Activated naive CD4-positive, alpha-beta T cell treated with anti-CD3 and anti-CD28 coated beads, Interleukin-2, amount 10 ng/mL, durations not matched to agents 7 days and 5 days (primary cell): ENCODE results near the gene USP13.

Experiments used
- CTCF ChIA-PET: fragments of 350-600 bp; sonication (Branson Sonifier 250); formaldehyde crosslinking; loops from one replicate; lab custom pipeline; 2021; ENCODE audit warnings: antibody characterized with exemption; lab: Charles Lee
- DNase-seq: peaks from one replicate; pipeline ENCODE4 v3.0.0-alpha.2; 2020
- H3K27ac Mint-ChIP-seq: one replicate; pipeline ENCODE4 v1.8.0; 2021; ENCODE audit warnings: mild to moderate bottlenecking, moderate library complexity, mixed read lengths
- H3K27me3 Mint-ChIP-seq: one replicate; pipeline ENCODE4 v1.8.0; 2021; ENCODE audit warnings: mild to moderate bottlenecking, mixed read lengths
- H3K36me3 Mint-ChIP-seq: one replicate; pipeline ENCODE4 v1.8.0; 2021; ENCODE audit warnings: mixed read lengths
- H3K4me1 Mint-ChIP-seq: one replicate; pipeline ENCODE4 v1.8.0; 2021; ENCODE audit warnings: mixed read lengths
- H3K4me3 Mint-ChIP-seq: one replicate; pipeline ENCODE4 v1.8.0; 2021; ENCODE audit warnings: mild to moderate bottlenecking, moderate library complexity, mixed read lengths
- H3K9me3 Mint-ChIP-seq: one replicate; pipeline ENCODE4 v1.8.0; 2021; ENCODE audit warnings: mixed read lengths

Gene USP13

GRCh38 chr3:179697736-179698332 is 45.0 kb downstream of the USP13 start:
- no peaks in the 10 kb centered on the region for H3K9me3 Mint-ChIP-seq
- H3K36me3 Mint-ChIP-seq = peaks cover 3% of the 10 kb centered on the region
- H3K27ac Mint-ChIP-seq = no peak overlapping the region
- H3K4me1 Mint-ChIP-seq = no peaks in the 10 kb centered on the region
- DNase-seq = no peak
- H3K27me3 Mint-ChIP-seq = no peaks in the 10 kb centered on the region
- no peak overlapping the region for H3K4me3 Mint-ChIP-seq
- CTCF ChIA-PET = no interaction called here

- Mint-ChIP-seq H3K4me1 (no peaks in the 10 kb centered on the region), H3K27ac (no peak overlapping the region), H3K27me3 (no peaks in the 10 kb centered on the region), H3K36me3 (peaks cover 1% of the 10 kb centered on the region), H3K4me3 (no peak overlapping the region), H3K9me3 (no peaks in the 10 kb centered on the region)
- CTCF ChIA-PET = no interaction called here
- no peak for DNase-seq
These were observed 47.9 kb downstream of the USP13 start for GRCh38 chr3:179700716-179701115.

- no peaks in the 10 kb centered on the region for H3K27me3 Mint-ChIP-seq
- DNase-seq = no peak
- CTCF ChIA-PET = no interaction called here
- no peak overlapping the region for H3K4me3 Mint-ChIP-seq
- no peaks in the 10 kb centered on the region for H3K4me1 Mint-ChIP-seq
- no peaks in the 10 kb centered on the region for H3K9me3 Mint-ChIP-seq
- peaks cover 1% of the 10 kb centered on the region for H3K36me3 Mint-ChIP-seq
- H3K27ac Mint-ChIP-seq = no peak overlapping the region
These were observed 48.5 kb downstream of the USP13 start for GRCh38 chr3:179701176-179701827.

DNA sequence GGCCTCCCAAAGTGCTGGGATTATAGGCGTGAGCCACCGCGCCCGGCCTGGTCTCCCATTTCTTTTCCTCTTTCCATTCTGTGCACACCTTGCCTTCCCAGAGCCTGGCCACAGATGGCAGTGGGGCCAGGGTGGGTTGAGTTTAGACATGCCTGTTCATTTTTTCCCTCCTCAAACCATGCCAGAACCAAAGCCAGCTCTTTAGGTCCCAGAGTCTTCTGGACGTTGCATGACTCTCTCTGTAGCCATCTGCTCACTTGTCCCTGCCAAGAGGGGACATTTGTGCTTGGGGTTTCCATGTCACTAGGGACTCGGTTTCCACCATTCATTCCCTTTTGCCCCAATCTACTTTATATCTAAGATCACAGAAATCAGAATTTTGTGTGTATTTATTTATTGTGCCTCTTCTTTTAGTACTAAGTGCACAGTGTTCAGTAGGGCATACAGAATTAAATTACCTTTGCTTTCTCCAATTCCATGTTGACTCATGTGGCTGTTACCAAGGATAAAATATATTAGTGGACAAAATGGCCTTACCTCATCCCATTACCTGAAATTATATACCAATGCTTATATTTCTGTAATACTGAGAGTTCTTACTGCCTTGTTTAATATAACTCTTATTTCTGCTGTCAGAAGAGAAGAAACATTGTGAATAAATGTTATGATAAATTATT is 49.6 kb downstream of the USP13 start:
- peaks cover 2% of the 10 kb centered on the region for H3K36me3 Mint-ChIP-seq
- H3K27me3 Mint-ChIP-seq = no peaks in the 10 kb centered on the region
- CTCF ChIA-PET = no interaction called here
- H3K4me1 Mint-ChIP-seq = no peaks in the 10 kb centered on the region
- H3K27ac Mint-ChIP-seq = no peak overlapping the region
- no peaks in the 10 kb centered on the region for H3K9me3 Mint-ChIP-seq
- no peak for DNase-seq
- no peak overlapping the region for H3K4me3 Mint-ChIP-seq

DNA sequence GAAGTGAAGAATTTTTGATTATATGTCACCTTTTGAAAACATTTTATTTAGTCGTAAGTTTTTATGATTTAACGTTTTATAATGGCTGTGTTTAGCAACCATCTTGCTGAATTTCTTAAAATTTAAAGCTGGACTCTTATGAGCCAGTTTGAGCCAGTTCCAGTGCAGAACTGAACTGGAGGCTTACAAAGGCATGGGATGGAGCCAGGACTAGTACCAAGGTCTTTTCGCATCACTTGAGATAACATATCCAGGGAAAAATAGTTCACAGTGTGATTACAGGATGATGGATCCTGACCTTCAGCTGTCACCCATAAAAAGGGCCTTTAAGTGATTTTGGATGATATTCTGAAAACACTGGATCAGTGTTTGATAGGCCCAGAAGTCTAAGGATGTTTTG is 51.0 kb downstream of the USP13 start:
- Mint-ChIP-seq H3K27ac (no peak overlapping the region), H3K4me3 (no peak overlapping the region), H3K36me3 (peaks cover 6% of the 10 kb centered on the region), H3K9me3 (no peaks in the 10 kb centered on the region), H3K27me3 (no peaks in the 10 kb centered on the region), H3K4me1 (no peaks in the 10 kb centered on the region)
- CTCF ChIA-PET = no interaction called here
- DNase-seq = no peak

GRCh38 chr3:179706233-179706632 is 53.4 kb downstream of the USP13 start:
- no peak for DNase-seq
- Mint-ChIP-seq H3K27me3 (no peaks in the 10 kb centered on the region), H3K9me3 (no peaks in the 10 kb centered on the region), H3K4me1 (no peaks in the 10 kb centered on the region), H3K36me3 (peaks cover 7% of the 10 kb centered on the region), H3K27ac (no peak overlapping the region), H3K4me3 (no peak overlapping the region)
- CTCF ChIA-PET = no interaction called here

GRCh38 chr3:179710079-179710478 is 57.2 kb downstream of the USP13 start:
- no peak overlapping the region for H3K27ac Mint-ChIP-seq
- H3K4me1 Mint-ChIP-seq = no peaks in the 10 kb centered on the region
- no peak overlapping the region for H3K4me3 Mint-ChIP-seq
- no peaks in the 10 kb centered on the region for H3K9me3 Mint-ChIP-seq
- H3K36me3 Mint-ChIP-seq = peaks cover 6% of the 10 kb centered on the region
- DNase-seq = no peak
- CTCF ChIA-PET = no interaction called here
- H3K27me3 Mint-ChIP-seq = no peaks in the 10 kb centered on the region

- Mint-ChIP-seq H3K4me1 (no peaks in the 10 kb centered on the region), H3K27me3 (no peaks in the 10 kb centered on the region), H3K9me3 (no peaks in the 10 kb centered on the region), H3K4me3 (no peak overlapping the region), H3K27ac (no peak overlapping the region), H3K36me3 (peaks cover 2% of the 10 kb centered on the region)
- CTCF ChIA-PET = no interaction called here
- DNase-seq = no peak
These were observed 60.8 kb downstream of the USP13 start for GRCh38 chr3:179713643-179714090.

DNA sequence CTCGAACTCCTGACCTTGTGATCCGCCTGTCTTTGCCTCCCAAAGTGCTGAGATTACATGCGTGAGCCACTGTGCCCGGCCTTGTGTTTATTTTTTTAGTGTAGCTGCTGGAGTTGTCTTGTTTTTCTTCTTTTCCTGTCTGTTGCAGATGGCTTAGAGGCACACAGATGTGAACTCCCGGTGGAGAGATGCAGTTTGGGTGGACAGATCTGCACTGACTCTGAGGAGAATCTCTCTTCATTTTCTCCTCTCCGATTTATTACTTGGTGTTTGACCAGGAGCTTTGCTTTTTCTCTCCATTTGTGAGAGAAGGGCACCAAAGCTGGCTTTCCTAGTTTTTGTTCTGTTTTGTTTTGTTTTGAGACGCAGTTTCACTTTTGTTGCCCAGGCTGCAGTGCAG is 62.7 kb downstream of the USP13 start:
- CTCF ChIA-PET = no interaction called here
- peaks cover 2% of the 10 kb centered on the region for H3K36me3 Mint-ChIP-seq
- no peak overlapping the region for H3K4me3 Mint-ChIP-seq
- no peaks in the 10 kb centered on the region for H3K27me3 Mint-ChIP-seq
- no peak overlapping the region for H3K27ac Mint-ChIP-seq
- H3K4me1 Mint-ChIP-seq = no peaks in the 10 kb centered on the region
- H3K9me3 Mint-ChIP-seq = no peaks in the 10 kb centered on the region
- DNase-seq = no peak

DNA sequence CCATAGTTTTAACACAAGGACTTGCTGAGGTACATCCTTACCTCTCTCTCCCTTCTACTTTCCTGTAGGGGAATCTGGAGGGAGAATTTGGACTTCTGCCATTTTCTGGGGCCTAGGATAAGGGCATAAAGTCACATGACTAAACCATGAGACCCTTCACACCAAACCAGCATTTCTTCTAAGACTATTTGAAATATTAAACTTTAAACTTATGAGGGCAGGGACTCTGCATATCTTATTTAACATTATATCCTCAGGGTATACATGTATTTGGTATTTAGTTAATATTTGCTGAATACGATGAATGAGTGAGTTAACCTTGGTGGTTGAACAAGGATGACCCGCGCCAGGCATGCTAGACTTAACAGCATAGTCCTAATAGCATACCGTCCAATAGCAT is 63.4 kb downstream of the USP13 start:
- Mint-ChIP-seq H3K27me3 (no peaks in the 10 kb centered on the region), H3K4me1 (no peaks in the 10 kb centered on the region), H3K36me3 (no peaks in the 10 kb centered on the region), H3K4me3 (no peak overlapping the region), H3K27ac (no peak overlapping the region), H3K9me3 (no peaks in the 10 kb centered on the region)
- DNase-seq = no peak
- CTCF ChIA-PET = no interaction called here

DNA sequence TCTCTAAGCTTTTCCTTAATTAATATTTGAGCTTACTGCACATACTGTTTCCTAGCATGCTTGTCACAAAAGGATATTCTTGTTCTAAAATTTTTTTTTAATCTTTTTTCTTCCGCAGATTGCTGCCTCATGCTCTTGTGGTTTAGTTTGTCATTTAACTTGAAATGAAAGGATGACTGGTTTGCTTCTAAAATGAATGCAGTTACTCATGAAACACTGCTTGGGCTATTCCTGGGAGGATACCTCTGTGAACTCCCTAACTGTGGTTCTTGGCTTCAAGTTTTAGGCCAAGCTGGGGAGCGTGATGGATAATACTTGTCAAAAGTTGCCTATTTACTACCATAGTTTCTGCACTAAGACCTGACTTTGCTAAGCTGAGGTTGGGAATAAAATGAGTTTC is 64.0 kb downstream of the USP13 start:
- Mint-ChIP-seq H3K27ac (no peak overlapping the region), H3K4me3 (no peak overlapping the region), H3K9me3 (no peaks in the 10 kb centered on the region), H3K4me1 (no peaks in the 10 kb centered on the region), H3K36me3 (no peaks in the 10 kb centered on the region), H3K27me3 (no peaks in the 10 kb centered on the region)
- CTCF ChIA-PET = no interaction called here
- no peak for DNase-seq

GRCh38 chr3:179717219-179717618 is 64.4 kb downstream of the USP13 start:
- CTCF ChIA-PET = no interaction called here
- no peaks in the 10 kb centered on the region for H3K4me1 Mint-ChIP-seq
- peaks cover 2% of the 10 kb centered on the region for H3K36me3 Mint-ChIP-seq

DNA sequence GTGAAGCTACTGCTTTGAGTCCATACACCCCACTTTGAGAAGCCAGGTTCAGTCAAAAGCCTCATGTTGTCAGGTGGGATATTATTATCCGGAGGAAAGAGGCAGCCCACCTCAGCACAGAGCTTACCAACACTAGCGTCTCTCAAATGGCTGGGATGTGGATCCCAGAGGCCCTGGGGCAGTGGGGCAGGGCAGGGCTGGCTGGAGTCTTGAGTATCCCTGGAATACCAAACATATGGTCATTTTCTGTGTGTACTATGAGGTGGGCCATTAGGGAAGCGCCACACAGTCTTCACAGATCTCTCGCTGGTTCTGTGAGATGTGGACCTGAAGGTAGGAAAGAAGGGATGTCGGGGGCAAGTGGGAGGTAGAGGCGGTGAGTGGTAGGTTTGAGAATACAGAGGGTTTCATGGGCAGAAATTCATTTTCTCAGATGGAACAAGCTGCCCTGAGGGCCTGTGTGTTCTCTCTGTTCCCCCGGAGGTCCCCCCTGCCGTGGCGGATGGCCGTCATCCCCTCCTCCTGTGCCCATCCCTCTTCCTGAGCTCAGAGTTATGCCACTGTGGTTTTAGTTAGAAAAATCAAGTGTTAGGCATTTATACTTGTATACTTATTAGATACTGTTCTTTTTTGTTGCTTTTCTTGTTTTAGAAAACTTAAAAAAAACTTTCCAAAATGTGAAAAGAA is 66.4 kb downstream of the USP13 start:
- no peak overlapping the region for H3K27ac Mint-ChIP-seq
- H3K4me1 Mint-ChIP-seq = no peaks in the 10 kb centered on the region
- H3K36me3 Mint-ChIP-seq = peaks cover 8% of the 10 kb centered on the region
- no peak overlapping the region for H3K4me3 Mint-ChIP-seq
- H3K9me3 Mint-ChIP-seq = no peaks in the 10 kb centered on the region
- no peak for DNase-seq
- H3K27me3 Mint-ChIP-seq = no peaks in the 10 kb centered on the region
- CTCF ChIA-PET = no interaction called here

More at GRCh38 chr3:179717219-179717618, 64.4 kb downstream of the USP13 start:
- no peak overlapping the region for H3K27ac Mint-ChIP-seq
- H3K9me3 Mint-ChIP-seq = no peaks in the 10 kb centered on the region
- no peak overlapping the region for H3K4me3 Mint-ChIP-seq
- DNase-seq = no peak
- H3K27me3 Mint-ChIP-seq = no peaks in the 10 kb centered on the region

GRCh38 chr3:179720196-179720595 is 67.4 kb downstream of the USP13 start:
- H3K36me3 Mint-ChIP-seq = peaks cover 8% of the 10 kb centered on the region
- H3K4me1 Mint-ChIP-seq = no peaks in the 10 kb centered on the region
- CTCF ChIA-PET = no interaction called here
- H3K4me3 Mint-ChIP-seq = no peak overlapping the region
- H3K27me3 Mint-ChIP-seq = no peaks in the 10 kb centered on the region
- no peaks in the 10 kb centered on the region for H3K9me3 Mint-ChIP-seq
- no peak for DNase-seq
- H3K27ac Mint-ChIP-seq = no peak overlapping the region
